GM18507 (cell line): ENCODE data around the gene CFL2.
"Not testable (repeated sequence)": the region's sequence is repeated elsewhere in the genome, so short reads cannot be mapped to it uniquely, and the experiment has no call there.

Source experiments
- DNase-seq: peaks from one replicate; pipeline ENCODE4 v3.0.0; 2011; ENCODE audit warnings: low read depth; ENCODE audit not compliant: insufficient read length; ENCODE audit errors: extremely low spot score
- FAIRE-seq: peaks from 2 replicates; lab custom pipeline; 2011; peaks lifted over from hg19 to GRCh38; lab: Jason Lieb, UNC

The CFL2 gene

DNA sequence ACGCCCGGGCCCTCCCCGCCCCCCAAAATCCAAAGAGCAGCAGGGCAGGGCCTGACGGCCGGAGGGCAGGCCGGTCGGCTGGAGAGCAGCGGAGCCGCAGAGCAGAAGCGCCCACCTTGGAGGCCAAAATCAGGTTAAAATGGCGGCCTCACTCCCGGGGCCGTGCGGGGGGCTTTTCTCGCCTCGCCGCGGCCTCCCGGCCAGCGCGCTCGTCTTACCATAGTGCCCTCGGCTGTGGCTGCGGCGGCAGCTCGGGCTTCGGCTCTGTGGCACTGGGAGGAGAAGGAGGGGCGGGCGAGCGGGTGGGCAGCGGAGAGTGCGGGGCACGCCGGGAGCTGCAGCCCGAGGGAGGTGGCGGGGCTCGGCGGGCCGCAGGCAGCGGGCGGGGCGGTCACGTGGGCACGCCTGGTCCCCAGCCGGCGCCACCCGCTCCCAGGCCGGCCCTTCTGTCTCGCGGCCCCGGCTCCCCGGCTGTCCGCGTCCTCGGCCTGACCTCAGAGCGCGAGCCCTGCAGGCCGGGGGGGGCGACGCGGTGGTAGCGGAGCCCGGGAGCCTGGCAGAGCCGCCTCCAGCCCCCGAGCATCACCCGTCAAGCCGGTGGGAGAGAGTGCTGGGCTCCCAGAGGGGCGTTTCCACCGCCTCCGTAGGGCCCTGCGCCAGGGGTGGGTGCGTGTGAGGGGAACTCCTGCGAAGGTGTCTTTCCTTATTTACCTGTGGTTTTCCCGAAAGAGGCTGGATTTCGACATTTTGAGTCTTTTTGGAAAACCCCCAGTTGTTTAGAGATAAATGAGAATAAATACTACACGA, at the start of gene CFL2:
Gene CFL2 (minus strand): TSS at position 274 of the 807 bp plus-strand sequence. CDS start 53 bp downstream, at position 221.
- DNase-seq (peak; percentile 77), FAIRE-seq (peak; percentile 45)

- DNase-seq (no peak), FAIRE-seq (no peak)
These were observed 40.8 kb upstream of the CFL2 start for GRCh38 chr14:34755215-34755614.

GRCh38 chr14:34754687-34755086, 40.3 kb upstream of the CFL2 start:
- DNase-seq (no peak), FAIRE-seq (no peak)

GRCh38 chr14:34750670-34751069, 36.3 kb upstream of the CFL2 start:
- DNase-seq (no peak), FAIRE-seq (no peak)

- FAIRE-seq, result no peak
- no peak for DNase-seq
These were observed 35.8 kb upstream of the CFL2 start for GRCh38 chr14:34750233-34750632.

GRCh38 chr14:34749408-34749807, 35.0 kb upstream of the CFL2 start:
- DNase-seq, result no peak
- no peak for FAIRE-seq

GRCh38 chr14:34742270-34743115, 28.1 kb upstream of the CFL2 start:
- DNase-seq, result no peak
- no peak for FAIRE-seq

DNA sequence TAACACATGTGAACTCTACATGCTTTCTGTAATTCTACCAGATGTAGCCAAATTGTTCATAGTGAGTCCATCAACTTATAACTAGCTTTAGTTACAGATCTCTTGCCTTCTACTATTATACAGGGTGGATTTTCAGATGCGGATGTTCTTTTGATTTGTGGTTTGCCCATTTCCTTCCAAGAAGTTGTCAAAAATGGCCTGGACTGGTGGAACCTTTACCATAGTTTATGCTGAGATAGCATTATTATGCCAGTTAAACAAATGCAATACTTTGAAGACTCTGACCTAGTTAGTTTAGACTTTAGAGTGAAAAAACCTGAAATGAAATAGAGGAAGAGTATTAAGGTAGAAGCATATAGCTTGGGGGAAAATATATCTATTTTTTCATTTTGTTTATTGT, 27.4 kb upstream of the CFL2 start:
- FAIRE-seq, result no peak
- DNase-seq, result no peak

DNA sequence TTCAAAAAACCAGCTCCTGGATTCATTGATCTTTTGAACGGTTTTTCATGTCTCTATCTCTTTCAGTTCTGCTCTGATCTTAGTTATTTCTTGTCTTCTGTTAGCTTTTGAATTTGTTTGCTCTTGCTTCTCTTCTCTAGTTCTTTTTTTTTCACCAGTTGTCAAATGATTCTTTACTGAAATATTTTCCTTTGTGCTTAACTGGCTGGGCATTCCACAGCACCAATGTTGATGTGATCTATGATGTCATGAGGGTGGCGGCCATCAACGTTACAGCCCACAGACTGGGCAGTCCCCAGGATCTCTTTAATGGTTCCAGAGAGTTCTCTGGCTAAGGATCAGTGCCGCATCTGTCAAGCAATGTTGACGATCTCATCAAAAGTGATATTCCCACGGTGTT, 25.7 kb upstream of the CFL2 start:
- not testable (repeated sequence) for DNase-seq, FAIRE-seq

DNA sequence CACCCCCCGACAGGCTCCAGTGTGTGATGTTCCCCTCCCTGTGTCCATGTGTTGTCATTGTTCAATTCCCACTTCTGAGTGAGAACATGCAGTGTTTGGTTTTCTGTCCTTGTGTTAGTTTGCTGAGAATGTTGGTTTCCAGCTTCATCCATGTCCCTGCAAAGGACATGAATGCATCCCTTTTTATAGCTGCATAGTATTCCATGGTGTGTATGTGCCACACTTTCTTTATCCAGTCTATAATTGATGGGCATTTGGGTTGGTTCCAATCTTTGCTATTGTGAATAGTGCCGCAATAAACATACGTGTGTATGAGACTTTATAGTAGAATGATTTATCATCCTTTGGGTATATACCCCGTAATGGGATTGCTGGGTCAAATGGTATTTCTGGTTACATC, 22.7 kb upstream of the CFL2 start:
- not testable (repeated sequence) for FAIRE-seq, DNase-seq

DNA sequence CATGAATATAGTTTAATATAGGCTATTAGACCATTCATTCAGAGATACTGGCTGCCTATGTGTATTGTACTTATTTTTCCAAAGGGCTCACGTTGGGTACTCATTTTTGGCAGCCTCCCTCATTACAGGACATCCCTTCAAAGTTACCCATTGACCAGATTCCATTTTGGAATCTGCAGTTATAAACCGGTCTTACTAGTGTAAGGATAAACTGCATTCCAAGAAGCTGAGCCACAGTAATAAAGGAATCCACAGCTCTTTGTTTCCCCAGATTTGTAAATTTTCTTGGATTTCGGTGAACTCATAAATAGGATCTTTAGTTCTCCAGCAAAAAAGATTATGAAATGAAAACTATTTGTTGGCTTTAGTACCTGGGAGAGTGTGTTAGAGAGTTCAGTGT, 18.9 kb upstream of the CFL2 start:
- DNase-seq, result no peak
- no peak for FAIRE-seq

- DNase-seq (no peak), FAIRE-seq (no peak)
These were observed 18.4 kb upstream of the CFL2 start for GRCh38 chr14:34732802-34733201.

- no peak for DNase-seq
- FAIRE-seq, result no peak
These were observed 9.5 kb upstream of the CFL2 start for GRCh38 chr14:34723867-34724266.

DNA sequence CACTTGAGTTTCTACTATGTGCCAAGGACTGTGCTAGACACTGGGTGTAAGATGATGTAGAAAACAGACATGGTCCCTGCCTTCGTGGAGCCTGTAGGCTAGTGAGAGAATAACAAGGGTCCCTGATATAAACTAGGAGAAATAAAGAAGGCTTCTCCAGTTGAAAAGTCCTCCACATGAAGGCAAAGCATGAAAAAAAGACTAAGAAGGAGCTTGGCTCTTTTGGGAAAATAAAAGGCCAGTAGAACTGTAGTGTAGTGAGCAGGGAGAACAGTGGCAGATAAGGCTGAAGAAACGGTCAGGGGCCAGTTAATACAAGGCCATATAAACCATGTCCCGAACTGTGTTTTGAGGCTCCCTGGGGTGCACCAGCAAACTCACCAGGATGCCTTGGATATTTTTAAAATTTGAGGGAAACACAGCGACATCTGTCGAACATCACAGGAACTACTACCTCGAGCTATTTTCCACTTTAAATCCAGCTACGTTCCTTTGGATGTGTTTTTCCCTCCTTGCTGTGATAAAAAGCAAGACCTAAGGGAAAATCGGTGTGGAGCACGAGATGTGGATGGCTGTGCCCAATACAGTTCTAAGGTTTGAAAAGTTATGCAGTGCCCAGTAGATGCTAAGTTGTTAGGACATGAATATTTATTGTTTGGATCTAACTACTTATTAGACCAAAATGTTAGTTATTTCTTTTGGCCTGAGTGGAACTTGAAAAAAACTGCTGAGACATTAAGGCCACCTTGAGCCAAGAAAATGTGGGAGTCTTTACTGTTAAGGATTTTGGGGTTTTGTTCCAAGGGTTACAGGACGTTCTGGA, 8.5 kb upstream of the CFL2 start:
- DNase-seq, result no peak

GRCh38 chr14:34721129-34721528, 6.7 kb upstream of the CFL2 start:
- DNase-seq (no peak), FAIRE-seq (no peak)

More for the DNA sequence above, 8.5 kb upstream of the CFL2 start:
- FAIRE-seq, result peak; percentile 68

- FAIRE-seq (no peak), DNase-seq (no peak)
These were observed 4.4 kb upstream of the CFL2 start for GRCh38 chr14:34718750-34719304.

- FAIRE-seq, result no peak
- DNase-seq, result no peak
These were observed 902 bp upstream of the CFL2 start for GRCh38 chr14:34715127-34715863.

DNA sequence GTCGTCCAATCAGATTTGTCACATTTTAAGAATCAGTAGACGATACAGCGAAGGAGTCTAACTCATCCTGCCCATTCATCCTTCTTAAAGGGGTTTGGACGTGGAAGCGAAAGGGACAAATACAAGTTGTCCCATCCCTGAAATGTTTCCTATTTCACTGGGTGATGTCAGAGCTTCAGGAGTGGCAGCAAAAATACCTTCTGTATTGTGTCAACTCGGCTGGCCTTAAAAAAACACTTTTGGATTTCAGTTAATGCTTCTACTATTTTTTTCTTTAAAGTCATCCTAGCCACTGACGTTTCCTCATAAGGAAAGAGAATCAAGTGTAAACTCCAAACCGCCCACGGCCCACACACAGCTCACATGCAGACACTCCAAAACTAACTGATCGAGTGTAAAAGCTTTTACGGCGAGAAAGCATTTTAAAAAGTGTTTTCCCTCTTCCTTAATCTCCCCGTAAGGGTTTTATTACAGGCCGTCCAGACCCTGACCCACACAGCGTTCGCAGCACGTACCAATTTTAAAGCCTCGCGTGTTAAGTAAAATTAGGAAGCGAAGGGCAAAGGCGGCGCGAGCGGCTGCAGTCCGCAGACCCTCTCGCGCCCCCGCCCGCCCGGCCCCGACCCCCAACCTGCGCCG, 593 bp downstream of the CFL2 start:
- DNase-seq, result no peak
- FAIRE-seq, result peak; percentile 35
